HCT116 (cell line): ENCODE data around the gene AIFM1. TPM values are rescaled to one million over a fixed set of nuclear protein-coding genes. Genes with fewer than 3 reads are reported as not detected.

ENCODE experiments used
- ATAC-seq: fragments of 200-7000 bp; cut with Tn5 transposase; 2 replicates; pipeline ENCODE4 v1.9.1; 2020; ENCODE audit warnings: mild to moderate bottlenecking, moderate library complexity
- BruUV-seq: library from RNA; stranded (reverse); fragments of 400-500 nt; replicated peaks from 2 replicates; lab custom pipeline; 2021; lab: Mats Ljungman, UMichigan
- CTCF ChIA-PET: fragments of 300-600 bp; sonication (Branson Sonifier 250); formaldehyde crosslinking; loops from one replicate; lab custom pipeline; 2021; ENCODE audit warnings: antibody characterized with exemption; lab: Charles Lee
- POLR2A ChIA-PET: fragments of 300-600, 350-600 bp; sonication (Branson Sonifier 250); formaldehyde crosslinking; loops from one replicate; lab custom pipeline; 2021; ENCODE audit warnings: antibody characterized with exemption; lab: Charles Lee
- RAD21 ChIA-PET, 2 experiments: fragments of 300-600 bp; sonication (Branson Sonifier 250); formaldehyde crosslinking; loops; one replicate each; lab custom pipeline; 2023; ENCODE audit warnings: low total read pairs in 2 of 2; ENCODE audit not compliant: uncharacterized antibody in 2 of 2, unreplicated experiment in 2 of 2, low non-redundant PET in 1 of 2; lab: Charles Lee
- DNase-seq: peaks from one replicate; pipeline ENCODE4 v3.0.0-alpha.2; 2010; ENCODE audit warnings: low read depth, low spot score
- H2AFZ ChIP-seq: fragments of 200-600 bp; shearing (Covaris generic), sonication (generic); 2 replicates; pipeline ENCODE4 v1.6.1; 2017; ENCODE audit warnings: low read depth, mixed run types, mixed read lengths, antibody characterized with exemption, low read length; ENCODE audit not compliant: poor library complexity, severe bottlenecking
- H3K27ac ChIP-seq: 2 replicates; pipeline ENCODE4 v1.5.1; 2012; ENCODE audit warnings: low read depth, low read length
- H3K27me3 ChIP-seq: fragments of 200-600 bp; sonication (generic); 2 replicates; pipeline ENCODE4 v1.6.1; 2016; ENCODE audit warnings: mixed run types, low read length, mixed read lengths; ENCODE audit not compliant: insufficient read depth
- H3K36me3 ChIP-seq, 2 experiments: fragments of 200-500 bp in 1 of 2; fragments of 200-600 bp in 1 of 2; sonication (Bioruptor generic) in 1 of 2; sonication (generic) in 1 of 2; 2 replicates each; pipeline versions ENCODE4 v1.5.1 to v1.6.1; 2014 to 2016; ENCODE audit warnings: low read length in 2 of 2, inconsistent platforms in 1 of 2, mixed read lengths in 1 of 2, mixed run types in 1 of 2; ENCODE audit not compliant: insufficient read depth in 2 of 2, control insufficient read depth in 1 of 2
- H3K4me1 ChIP-seq, 2 experiments: fragments of 200-600 bp in 1 of 2; sonication (generic) in 1 of 2; 2 replicates each; pipeline versions ENCODE4 v1.5.1 to v1.6.1; 2012 to 2017; ENCODE audit warnings: low read length in 2 of 2, inconsistent platforms in 1 of 2, mild to moderate bottlenecking in 1 of 2, mixed read lengths in 1 of 2, mixed run types in 1 of 2, moderate library complexity in 1 of 2; ENCODE audit not compliant: insufficient read depth in 2 of 2, control insufficient read depth in 1 of 2
- H3K4me2 ChIP-seq: fragments of 200-600 bp; sonication (generic); 2 replicates; pipeline ENCODE4 v1.6.1; 2017; ENCODE audit warnings: mixed run types, low read length, mixed read lengths
- H3K4me3 ChIP-seq, 2 experiments: fragments of 200-600 bp in 1 of 2; sonication (generic) in 1 of 2; replicated peaks in 1 of 2; 2 replicates each; pipeline ENCODE4 v1.5.1; 2011 to 2016; ENCODE audit warnings: low read length in 2 of 2, control low read depth in 1 of 2, low read depth in 1 of 2, mild to moderate bottlenecking in 1 of 2, mixed read lengths in 1 of 2, mixed run types in 1 of 2
- H3K79me2 ChIP-seq: fragments of 200-600 bp; sonication (generic); 2 replicates; pipeline ENCODE4 v1.6.1; 2017; ENCODE audit warnings: mild to moderate bottlenecking, mixed run types, low read length, moderate library complexity, mixed read lengths; ENCODE audit not compliant: insufficient read depth
- H3K9ac ChIP-seq: fragments of 200-600 bp; sonication (generic); 2 replicates; pipeline ENCODE4 v1.6.1; 2016; ENCODE audit warnings: low read length, mixed read lengths
- H3K9me2 ChIP-seq: fragments of 200-600 bp; sonication (generic), shearing (Covaris generic); 2 replicates; pipeline ENCODE4 v1.6.1; 2017; ENCODE audit warnings: mixed run types, mild to moderate bottlenecking, moderate library complexity; ENCODE audit not compliant: insufficient read depth
- H3K9me3 ChIP-seq, 2 experiments: fragments of 200-500 bp in 1 of 2; fragments of 200-600 bp in 1 of 2; sonication (Bioruptor generic) in 1 of 2; sonication (generic) in 1 of 2; 2 replicates each; pipeline ENCODE4 v1.6.1; 2014 to 2017; ENCODE audit warnings: low read length in 2 of 2, mixed read lengths in 2 of 2, inconsistent platforms in 1 of 2, low read depth in 1 of 2, mild to moderate bottlenecking in 1 of 2, mixed run types in 1 of 2, moderate library complexity in 1 of 2; ENCODE audit not compliant: control insufficient read depth in 1 of 2, insufficient read depth in 1 of 2
- H4K20me1 ChIP-seq: fragments of 200-600 bp; sonication (generic), shearing (Covaris generic); 2 replicates; pipeline ENCODE4 v1.6.1; 2017; ENCODE audit warnings: mixed run types, mild to moderate bottlenecking, moderate library complexity; ENCODE audit not compliant: insufficient read depth
- CBX3 ChIP-seq: IDR thresholded peaks from 2 replicates; pipeline ENCODE4 v1.6.1; 2012; ENCODE audit warnings: low read depth
- CEBPB ChIP-seq: IDR thresholded peaks from 2 replicates; pipeline ENCODE4 v1.6.1; 2012; ENCODE audit warnings: low read depth
- ELF1 ChIP-seq: IDR thresholded peaks from 2 replicates; pipeline ENCODE4 v1.6.1; 2012; ENCODE audit warnings: low read depth, borderline replicate concordance
- EZH2 ChIP-seq: fragments of 200-600 bp; sonication (generic); IDR thresholded peaks from 2 replicates; pipeline ENCODE4 v1.6.1; 2017; ENCODE audit warnings: antibody characterized with exemption, mixed run types
- FOSL1 ChIP-seq: IDR thresholded peaks from 2 replicates; pipeline ENCODE4 v1.6.1; 2012; ENCODE audit warnings: low read depth
- JUND ChIP-seq: IDR thresholded peaks from 2 replicates; pipeline ENCODE4 v1.6.1; 2012
- RAD21 ChIP-seq: IDR thresholded peaks from 2 replicates; pipeline ENCODE4 v1.6.1; 2012; ENCODE audit warnings: low read depth, mild to moderate bottlenecking
- SRF ChIP-seq: IDR thresholded peaks from 2 replicates; pipeline ENCODE4 v1.6.1; 2012; ENCODE audit warnings: low read depth
- TCF7L2 ChIP-seq: IDR thresholded peaks from 2 replicates; pipeline ENCODE4 v1.7.0; 2011; ENCODE audit warnings: borderline replicate concordance, inconsistent platforms; ENCODE audit not compliant: insufficient read depth, insufficient read length; ENCODE audit errors: extremely low read depth
- YY1 ChIP-seq: IDR thresholded peaks from 2 replicates; pipeline ENCODE4 v1.6.1; 2011; ENCODE audit warnings: low read length, low read depth, moderate library complexity, mild to moderate bottlenecking; ENCODE audit not compliant: insufficient replicate concordance; ENCODE audit errors: extremely low read depth
- intact Hi-C: fragments of 100-400 bp; cut with micrococcal nuclease; formaldehyde crosslinking; loops from 2 replicates; pipeline ENCODE4 v1.10.0; 2022
- total RNA-seq: library from RNA; stranded (reverse); gene quantifications from one replicate; pipeline ENCODE4 v1.2.1, GENCODE V29; 2021; ENCODE audit not compliant: unreplicated experiment
- TF ChIP-seq, protein P1 (sequence below): IDR thresholded peaks from 2 replicates; pipeline ENCODE4 v1.6.1; 2012; ENCODE audit warnings: low read depth
- TF ChIP-seq, protein P2 (sequence below): IDR thresholded peaks from 2 replicates; pipeline ENCODE4 v1.6.1; 2012

AIFM1 gene
- total RNA-seq, 1 experiment from 2014 or later: 50.0 TPM

DNA sequence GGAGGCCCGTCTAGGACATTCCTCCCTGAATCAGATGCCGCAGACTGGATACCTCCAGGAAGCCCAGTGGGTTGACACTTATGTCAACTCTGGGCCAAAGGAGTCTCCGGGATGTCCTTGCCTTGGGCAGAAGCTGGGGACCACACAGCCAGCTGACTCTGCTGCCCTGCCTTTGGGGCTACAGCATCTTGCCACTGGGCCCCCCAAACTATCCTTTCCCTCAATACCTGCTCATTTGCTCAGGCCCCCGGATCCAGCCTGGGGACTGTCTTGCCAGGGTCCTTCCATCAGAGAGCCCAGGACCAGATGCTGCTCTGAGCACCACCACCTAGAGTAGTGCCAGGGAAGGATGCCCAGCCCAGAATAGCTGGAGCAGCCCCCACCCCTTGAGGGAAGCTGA lies 25.2 kb upstream of the AIFM1 start (continued):
- TF ChIP-seq RAD21 (no peak), CBX3 (no peak), CEBPB (no peak), SRF (no peak), EZH2 (no peak), JUND (no peak), FOSL1 (no peak)

- Histone ChIP-seq H3K4me1 (no peaks in the 10 kb centered on the region), H2AFZ (no peak overlapping the region), H3K79me2 (no peaks in the 10 kb centered on the region), H3K9me2 (no peaks in the 10 kb centered on the region)
- no TSS peak for BruUV-seq
- DNase-seq: no peak
- TF ChIP-seq YY1 (no peak), ELF1 (no peak), TCF7L2 (no peak), JUND (no peak), FOSL1 (no peak), RAD21 (no peak)
- TF ChIP-seq, protein P1, sequence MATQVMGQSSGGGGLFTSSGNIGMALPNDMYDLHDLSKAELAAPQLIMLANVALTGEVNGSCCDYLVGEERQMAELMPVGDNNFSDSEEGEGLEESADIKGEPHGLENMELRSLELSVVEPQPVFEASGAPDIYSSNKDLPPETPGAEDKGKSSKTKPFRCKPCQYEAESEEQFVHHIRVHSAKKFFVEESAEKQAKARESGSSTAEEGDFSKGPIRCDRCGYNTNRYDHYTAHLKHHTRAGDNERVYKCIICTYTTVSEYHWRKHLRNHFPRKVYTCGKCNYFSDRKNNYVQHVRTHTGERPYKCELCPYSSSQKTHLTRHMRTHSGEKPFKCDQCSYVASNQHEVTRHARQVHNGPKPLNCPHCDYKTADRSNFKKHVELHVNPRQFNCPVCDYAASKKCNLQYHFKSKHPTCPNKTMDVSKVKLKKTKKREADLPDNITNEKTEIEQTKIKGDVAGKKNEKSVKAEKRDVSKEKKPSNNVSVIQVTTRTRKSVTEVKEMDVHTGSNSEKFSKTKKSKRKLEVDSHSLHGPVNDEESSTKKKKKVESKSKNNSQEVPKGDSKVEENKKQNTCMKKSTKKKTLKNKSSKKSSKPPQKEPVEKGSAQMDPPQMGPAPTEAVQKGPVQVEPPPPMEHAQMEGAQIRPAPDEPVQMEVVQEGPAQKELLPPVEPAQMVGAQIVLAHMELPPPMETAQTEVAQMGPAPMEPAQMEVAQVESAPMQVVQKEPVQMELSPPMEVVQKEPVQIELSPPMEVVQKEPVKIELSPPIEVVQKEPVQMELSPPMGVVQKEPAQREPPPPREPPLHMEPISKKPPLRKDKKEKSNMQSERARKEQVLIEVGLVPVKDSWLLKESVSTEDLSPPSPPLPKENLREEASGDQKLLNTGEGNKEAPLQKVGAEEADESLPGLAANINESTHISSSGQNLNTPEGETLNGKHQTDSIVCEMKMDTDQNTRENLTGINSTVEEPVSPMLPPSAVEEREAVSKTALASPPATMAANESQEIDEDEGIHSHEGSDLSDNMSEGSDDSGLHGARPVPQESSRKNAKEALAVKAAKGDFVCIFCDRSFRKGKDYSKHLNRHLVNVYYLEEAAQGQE: no peak
- TF ChIP-seq, protein P2, sequence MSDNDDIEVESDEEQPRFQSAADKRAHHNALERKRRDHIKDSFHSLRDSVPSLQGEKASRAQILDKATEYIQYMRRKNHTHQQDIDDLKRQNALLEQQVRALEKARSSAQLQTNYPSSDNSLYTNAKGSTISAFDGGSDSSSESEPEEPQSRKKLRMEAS: no peak
- TF ChIP-seq, all 23 proteins: peak for 0
- H3K9ac ChIP-seq: no peak overlapping the region
- intact Hi-C loops: no loop called here
- RAD21 ChIA-PET: no interaction called here
- H3K36me3 ChIP-seq: no peaks in the 10 kb centered on the region
- POLR2A ChIA-PET: no interaction called here
- H4K20me1 ChIP-seq: no peaks in the 10 kb centered on the region
- no peak overlapping the region for H3K4me3 ChIP-seq
- no peak overlapping the region for H3K4me2 ChIP-seq
- ATAC-seq: no peak
- H3K9me3 ChIP-seq: no peaks in the 10 kb centered on the region
- no peak overlapping the region for H3K27ac ChIP-seq
- H3K27me3 ChIP-seq: no peaks in the 10 kb centered on the region
- CTCF ChIA-PET: no interaction called here
Measured at GRCh38 chrX:130186651-130187050, 21.0 kb upstream of the AIFM1 start.
